ENCODE data around the gene AFF2.

Gene AFF2

DNA sequence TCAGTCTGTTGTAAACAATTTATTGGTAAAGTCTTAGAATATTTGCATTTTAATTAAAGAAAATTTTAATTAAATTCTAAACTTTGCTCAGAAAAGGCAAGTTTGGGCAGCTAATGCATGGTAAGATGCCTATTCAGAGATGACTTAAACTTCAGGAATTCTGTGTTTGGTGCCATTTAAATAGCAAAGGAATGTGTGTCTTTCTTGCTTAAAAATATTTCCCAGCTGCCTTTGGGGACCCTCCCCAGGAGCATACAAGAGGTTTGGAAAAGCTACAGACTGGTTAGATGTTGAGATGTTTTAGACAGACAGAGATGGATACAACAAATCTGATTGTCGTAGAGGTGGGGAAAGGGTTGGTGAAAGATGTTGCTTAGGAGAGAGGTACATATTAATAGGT, 36.5 kb downstream of the AFF2 start:
- DNase-seq (ENCODE audit: low spot score) = no peak

DNA sequence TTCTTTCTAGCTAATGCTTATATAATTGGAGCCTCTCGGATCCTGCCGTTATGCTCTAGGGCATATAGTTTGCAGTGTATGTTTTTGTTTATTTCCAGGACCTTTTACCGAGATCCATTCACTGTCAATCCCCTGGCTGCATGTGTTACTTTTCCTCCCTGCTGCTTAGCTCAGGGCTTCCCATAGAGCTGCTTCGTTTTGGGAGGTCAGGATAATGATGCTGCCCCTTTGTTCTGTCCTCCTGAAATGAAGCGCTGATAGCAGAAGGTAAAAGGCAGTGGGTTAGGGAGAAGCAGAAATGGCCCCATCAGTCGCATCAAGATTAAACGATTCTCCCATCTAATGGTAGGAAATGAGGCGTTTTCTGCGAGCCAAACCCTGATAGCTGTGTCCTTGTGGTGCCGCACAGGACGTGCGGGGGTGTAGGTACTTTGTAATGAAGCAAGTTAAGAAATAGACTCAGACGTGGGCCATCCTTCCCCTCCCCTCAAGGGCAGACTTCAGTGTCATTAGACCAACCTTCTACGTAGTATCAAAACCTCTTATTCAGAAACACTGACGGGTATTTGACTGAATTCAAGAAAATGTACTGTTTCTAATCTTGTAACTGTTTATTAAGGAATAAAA, 37.3 kb downstream of the AFF2 start:
- DNase-seq (ENCODE audit: low spot score) = no peak

DNA sequence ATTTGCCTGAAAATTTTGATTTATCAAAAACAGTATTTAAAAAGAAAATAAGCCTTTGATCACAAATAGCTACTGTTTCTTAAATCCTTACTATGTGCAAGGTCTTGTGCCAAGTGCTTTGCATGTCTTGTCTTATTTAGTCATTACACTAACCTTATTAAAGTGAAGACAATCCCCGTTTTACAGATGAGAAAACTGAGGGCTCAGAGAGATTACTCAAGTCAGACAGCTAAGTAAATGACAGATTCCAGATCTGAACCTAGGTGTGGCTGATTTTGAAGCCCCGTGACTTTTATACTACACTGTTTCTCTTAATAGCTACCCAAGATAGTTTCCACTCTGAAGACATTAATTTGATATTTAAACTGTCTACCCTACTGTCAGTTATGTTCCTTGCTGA, 38.2 kb downstream of the AFF2 start:
- DNase-seq (ENCODE audit: low spot score) = no peak

DNA sequence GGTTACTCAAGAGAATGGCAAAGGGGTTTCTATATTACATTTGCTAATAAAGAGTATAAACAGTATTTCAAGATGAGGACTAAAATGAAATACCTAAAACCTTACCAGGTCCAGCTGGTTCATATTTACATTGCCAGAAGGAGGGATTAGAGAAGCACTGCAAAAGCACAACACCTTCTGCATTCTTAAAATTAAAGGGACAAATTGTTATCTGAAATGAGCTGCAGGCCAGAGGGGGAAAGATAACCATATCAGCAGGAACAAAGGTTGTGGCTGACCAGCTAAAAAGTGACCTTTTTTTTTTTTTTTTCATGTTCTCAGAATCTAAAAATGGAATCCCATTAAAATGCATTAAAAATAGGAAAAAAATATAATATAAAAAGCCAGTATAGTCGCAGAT, 39.7 kb downstream of the AFF2 start:
- DNase-seq (ENCODE audit: low spot score) = no peak

DNA sequence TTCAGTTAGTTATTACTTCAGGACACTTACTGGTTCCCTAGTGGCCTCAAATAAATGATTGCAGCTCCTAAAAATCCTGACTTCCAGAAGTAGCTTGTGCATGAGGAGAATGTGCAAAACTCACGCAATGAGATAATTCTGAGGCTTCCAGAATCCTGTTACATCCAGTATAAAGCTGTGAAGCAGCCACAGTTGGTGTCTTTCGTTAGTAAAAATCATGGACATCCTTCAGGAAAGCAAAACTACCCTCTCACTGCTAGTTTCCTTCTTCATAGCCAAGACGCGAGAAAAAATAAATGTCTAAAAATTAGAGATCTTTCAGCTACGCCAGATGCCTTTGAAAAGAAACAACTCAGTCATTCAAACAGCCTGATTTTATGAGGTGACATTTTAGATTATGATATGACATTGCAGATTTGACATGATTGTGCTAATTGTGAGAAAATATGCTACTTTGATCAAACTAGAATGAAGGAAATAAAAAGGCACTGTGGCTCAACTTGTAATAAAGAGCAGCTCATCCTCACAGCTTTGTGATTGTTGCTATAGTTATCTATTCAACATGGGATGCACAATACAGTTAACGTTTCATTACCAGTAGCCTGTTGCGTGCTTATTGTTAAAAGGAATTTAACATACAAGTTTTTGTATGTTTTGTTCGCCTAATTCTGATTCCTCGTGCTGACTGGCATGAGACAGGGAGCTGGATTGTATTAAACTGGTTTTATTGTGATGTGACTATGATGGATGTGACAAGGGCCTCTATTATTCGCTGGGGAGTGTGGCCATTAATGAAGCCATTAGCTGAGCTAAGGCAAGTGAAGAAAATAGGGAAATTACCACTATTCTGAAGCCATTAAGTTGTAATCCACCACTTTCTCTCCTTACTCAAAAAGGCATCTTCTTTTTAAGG, 40.5 kb downstream of the AFF2 start:
- DNase-seq (ENCODE audit: low spot score) = no peak

DNA sequence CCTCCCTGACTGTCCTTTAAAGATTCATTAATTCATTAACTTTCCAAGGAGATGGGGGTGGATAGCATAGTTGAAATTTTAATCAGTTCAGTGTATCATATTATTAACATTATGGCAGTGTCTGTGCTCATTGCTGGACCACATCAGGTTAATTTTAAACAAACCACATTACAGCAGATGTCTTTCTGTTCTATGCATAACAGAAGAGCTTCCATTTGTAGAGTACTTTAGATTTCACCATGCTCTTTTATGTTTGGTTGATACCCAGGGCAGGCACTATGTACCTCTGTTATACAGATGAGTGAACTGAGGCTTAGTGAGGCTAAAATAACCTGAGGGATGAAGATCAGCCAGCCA, 41.1 kb downstream of the AFF2 start:
- DNase-seq (ENCODE audit: low spot score) = no peak

DNA sequence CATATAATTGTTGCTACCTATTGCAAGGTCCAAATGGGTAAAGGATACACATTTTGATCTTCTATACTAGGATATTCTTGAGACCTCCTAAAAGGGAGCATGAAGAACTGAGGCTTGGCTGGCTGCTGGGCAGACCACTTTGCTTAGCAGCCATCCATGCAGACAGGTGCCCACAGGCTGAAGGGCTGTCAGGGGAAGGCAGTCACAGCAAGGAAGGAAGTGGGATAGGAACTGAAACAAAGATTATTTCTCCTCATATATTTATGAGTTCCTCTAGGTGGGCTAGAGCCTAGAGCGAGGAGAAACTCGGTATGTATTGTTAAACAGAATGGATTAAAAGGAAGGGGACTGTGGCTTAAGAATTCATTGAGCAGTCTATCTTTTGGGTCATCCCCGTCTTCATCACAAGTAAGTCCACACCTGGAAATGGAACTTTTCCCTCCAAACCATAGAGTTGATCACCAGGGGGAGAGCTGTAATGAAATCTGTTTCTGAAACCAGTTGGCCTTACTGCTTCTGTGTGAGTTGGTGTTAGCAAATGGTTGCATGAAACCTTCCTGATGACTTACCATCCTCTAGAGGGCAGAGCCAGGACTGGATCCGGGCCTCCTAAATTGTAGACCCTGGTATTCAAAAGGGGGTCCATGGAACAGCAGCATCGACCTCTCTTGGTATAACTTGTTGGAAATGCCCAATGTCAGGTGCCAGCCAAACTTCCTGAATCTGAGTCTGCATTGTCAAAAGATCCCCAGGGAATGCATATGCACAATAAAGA, 42.3 kb downstream of the AFF2 start:
- no peak for DNase-seq (ENCODE audit: low spot score)

DNA sequence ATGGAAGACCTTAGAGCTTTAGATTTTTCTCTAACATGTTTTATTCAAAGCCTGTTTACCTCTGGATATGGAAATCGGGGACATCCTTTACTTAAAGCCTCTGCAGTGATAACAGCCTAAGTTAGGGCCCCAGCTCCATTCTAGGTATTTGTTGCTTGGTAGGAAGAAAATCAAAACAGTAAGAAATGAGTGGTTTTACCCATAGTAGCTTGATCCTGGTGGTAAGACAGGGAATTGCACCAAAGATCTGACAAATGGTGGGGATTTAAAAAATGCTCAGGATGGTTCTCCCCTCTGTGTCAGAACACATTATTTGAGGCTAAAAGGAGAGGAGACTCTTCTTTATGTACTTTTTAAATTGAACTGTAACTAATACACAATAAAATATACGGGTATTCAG, 52.4 kb downstream of the AFF2 start:
- DNase-seq (ENCODE audit: low spot score) = no peak

DNA sequence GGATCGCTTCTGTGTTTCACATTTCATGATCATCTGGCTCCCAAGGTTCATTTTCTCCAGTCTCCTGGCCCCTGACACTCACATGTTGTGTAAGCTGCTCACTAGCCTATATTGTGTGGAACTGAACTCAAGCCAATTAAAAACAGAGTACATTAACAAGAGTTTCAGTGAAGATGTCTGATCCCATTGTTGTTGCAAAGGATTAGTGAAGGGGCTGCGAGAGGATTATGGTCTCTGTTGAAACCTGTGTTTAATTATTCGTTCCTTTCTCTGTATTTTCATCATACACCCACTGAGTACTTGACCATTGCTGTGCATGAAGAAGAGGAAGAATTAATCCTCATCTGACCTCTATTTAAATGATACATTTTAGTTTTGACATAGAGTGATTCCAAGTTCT, 54.7 kb downstream of the AFF2 start:
- DNase-seq (ENCODE audit: low spot score) = no peak

DNA sequence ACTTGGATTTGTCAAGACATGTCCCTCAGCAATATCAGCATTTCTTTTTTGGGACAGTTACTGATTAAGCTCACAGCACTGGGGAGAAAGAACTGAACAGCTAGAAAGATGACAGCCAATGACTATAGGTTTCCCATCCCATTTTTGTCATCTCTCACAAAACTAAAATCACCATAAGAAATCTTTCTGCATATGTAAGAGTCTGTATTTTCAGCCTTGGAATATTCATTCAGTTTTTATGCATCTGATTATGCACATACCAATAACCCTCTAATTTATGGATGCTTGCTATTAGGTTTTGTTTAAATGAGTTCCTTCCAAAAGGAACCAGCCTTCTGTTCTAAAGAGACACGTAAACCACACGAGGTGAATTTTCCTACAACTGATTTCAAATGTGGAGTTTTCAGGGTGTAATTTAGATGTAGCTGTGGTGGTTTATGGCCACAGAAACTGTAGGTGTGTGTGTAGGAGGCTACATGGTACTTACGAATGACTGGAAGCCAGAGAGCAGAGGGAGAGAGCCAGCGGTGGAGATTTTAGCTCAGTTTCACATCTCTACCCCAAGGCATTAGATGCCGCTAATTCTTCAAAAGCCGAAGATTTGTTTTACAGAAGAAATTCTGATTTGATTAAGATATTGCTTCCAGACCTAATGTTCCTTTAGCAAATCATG, 55.3 kb downstream of the AFF2 start:
- no peak for DNase-seq (ENCODE audit: low spot score)

DNA sequence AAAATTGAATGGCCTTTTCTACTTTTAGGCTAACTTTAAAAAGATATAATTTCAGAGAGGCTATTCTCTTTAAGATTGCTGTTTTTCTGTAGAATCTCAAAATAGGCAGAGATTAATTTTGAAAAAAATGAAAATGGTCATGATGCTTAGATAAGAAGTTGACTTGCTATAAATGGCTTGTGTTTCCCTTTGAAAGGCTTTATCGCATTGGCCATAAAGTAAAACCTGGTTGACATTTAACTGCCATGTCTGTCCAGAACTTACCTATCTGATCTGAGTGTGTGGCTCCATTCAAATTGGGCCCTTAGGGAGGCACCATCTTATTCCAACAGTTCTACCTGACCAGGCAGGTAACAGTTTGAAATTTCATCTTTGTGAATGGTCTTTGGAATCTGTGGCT, 56.1 kb downstream of the AFF2 start:
- DNase-seq (ENCODE audit: low spot score) = no peak

DNA sequence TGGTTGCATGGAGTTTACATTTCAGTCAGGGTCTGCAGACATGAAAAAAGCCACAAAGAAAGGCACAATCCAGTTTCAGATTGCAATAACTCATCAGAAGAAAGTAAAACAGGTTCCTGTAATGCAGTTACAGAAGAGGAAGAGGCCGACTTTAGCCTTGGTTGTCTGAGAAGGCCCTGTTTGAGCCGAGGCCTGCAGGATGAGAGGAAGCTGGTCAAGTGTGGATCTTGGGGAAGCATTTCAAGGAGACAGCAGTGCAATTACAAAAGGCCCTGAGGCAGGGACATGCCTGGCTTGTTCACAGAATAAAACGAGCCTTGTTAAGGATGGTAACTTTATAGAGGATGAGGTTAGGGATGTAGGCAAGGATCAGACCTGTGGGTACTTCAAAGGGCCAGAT, 62.4 kb downstream of the AFF2 start:
- DNase-seq (ENCODE audit: low spot score) = no peak

DNA sequence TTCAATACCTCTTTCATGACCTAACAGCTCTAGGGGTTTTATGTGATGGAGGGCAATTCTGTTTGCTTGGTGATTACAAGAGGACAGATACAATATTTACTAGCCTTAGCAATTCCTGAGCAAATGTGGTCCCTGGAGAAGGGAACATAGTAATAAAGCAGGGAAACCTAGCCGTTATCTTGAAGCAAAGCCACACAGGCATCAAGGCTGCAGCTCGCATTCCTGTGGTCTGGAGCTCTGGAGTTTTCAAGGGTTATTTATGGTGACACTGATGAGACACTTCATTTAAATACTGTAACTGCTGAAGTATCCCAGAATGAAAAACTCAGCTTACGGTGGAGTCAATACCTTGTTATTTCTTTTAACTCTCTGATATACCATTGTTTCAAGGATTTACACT, 66.8 kb downstream of the AFF2 start:
- DNase-seq (ENCODE audit: low spot score) = no peak

DNA sequence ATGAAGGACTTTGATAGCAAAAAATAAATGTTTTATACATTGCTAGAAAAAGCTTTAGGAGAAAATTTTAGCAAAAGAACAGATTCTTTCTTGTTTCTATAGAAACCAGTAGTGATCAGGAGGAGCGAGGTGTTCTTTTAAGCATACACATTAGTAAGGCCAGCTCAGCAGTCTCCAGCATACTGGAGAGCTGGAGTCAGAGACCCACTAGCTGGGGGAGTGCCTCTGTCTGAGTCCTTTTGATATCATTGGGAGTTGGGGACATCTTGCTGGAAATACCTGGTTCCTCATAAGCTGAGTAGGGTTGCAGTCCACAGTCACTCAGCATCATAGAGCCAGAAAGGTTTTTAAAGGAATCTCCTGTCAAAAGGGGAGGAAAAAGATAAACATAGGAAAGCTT, 67.4 kb downstream of the AFF2 start:
- DNase-seq (ENCODE audit: low spot score) = no peak

DNA sequence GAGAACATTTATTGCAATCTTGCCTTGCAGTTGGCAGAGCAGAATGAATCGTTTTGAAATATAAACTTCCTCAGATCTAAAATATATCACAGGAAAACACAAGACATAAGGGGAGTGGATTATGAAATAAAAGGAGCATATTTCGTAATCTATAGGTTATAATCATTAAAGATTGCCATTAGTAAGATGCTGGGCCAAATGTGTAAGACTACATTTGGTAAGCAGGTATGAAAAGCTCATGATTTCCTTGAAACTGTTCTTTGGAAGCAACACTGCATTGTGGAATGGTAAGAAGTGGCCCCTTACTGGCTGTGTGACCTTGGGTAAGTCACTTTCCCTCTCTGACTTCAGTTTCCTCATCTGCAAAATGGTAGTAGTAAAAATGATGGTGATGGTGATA, 68.3 kb downstream of the AFF2 start:
- DNase-seq (ENCODE audit: low spot score) = no peak

DNA sequence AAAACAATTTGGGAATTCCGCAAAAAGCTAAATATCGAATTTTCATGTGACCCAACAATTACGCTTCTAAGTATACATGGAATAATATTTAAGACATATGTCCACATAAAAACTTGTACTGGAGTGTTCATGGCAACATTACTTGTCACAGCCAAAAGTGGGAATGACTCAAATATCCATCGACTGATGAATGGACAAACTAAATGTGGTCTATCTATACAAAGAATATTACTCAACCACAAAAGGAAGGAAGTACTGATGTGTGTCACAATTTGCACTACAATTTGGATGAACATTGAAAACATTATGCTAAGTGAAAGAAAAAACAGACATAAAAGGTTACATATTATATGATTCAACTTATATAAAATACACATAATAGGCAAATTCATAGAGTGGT, 71.9 kb downstream of the AFF2 start:
- DNase-seq (ENCODE audit: low spot score) = no peak

DNA sequence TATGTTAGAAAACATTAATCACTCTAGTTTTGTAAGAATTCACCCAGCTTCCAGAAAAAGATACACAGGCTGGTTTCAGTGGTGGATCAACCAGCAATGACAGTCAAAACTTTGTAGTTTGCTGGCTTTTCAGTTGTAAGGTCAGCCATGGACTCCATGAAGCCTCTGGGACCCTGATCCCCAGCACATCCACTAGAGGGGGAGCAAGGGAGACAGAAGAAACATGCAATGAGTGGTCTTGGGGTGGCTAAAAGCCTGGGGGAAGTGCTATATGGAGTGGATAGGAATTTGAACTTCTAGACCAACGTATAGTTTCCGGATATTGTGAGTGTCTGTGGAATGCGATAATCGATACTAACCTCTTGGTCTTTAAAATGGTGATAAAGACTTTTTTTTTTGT, 72.7 kb downstream of the AFF2 start:
- DNase-seq (ENCODE audit: low spot score) = no peak

DNA sequence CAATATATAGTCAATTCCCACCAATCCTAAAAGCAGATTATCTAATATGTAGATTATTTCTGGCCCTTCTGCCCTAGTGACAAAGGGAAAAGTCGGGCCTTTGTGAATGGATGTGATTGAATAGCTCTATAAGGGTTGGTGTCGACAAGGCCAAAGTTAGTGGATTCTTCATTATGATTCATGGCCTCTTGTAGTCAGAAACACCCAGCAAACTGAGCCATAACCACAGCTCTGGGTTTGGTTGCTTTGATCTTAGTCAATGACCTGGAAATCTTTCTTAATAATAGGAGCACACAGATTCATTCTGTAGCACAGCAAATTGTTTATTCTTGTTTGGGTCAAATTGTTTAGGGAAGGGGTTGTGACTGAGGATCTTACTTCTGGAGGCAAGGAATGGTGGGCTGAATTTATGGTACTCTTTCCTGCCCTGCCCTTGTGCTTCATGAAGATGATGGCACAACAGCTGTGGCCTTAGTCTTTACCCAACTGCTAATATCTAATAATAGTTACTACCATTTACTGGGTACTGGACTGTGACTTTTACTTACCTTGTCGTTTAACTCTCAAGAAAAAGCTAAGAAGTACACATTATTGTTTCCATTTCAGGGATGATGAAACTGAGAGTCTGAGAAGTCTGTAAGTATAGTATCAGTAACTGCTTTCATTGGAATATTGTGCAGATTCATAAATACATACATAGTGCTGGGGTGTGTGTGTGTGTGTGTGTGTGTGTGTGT, 74.0 kb downstream of the AFF2 start:
- DNase-seq (ENCODE audit: low spot score) = no peak

DNA sequence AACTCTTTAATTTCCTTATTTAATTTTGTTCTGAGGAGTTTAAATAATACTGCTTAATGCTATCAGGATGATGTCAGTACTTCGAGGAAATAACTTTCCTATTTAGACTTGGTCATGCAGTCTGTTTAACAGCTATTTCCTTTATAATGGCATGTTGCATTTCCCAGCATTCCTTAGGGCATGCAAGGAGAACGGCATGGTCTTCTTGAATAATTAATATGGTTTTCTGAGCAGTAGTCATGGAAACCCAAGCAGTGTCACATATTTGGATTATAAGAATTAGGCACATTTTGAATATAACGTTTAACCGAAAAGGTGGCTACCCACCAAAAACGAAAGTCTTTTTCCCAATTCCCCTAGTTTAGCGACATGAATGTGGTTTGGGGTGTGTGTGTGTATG, 76.0 kb downstream of the AFF2 start:
- DNase-seq (ENCODE audit: low spot score) = no peak

DNA sequence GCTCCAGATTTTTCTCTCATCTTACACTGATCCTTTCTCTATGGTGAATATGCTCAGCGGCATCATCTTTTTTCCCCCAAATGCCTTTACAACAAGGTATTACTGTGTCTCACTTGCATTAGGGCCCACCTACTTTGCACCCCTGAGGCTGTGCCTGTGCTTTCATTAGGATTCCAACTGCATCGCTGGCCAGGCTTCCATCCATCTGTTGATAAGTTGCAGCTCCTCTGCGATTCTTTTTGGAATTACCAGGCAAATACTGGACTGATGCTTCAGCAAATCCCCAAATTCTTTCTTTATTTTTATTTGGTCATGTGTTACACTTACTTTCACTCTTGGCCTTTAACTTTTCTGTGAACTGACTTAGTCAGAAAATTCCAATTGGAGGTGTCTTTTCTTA, 77.3 kb downstream of the AFF2 start:
- no peak for DNase-seq (ENCODE audit: low spot score)

DNA sequence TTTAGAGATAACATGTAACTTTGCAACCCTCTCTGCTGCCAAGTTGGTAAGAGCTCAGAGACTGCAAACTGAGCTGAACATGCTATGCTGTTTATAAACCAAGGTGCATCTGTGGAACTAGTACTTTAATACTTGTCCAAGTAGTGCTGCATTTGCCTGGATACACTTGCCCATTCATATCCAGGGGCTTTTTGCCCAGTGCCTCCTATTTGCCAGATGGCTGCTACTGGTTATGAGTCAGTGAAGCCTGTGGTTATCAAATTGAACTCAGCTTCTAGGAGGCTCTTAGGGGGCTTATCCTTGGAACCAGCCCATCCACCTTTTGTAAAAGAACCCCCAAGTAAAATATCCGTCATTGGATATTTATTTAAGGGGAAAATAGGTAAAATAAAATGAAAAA, 79.6 kb downstream of the AFF2 start:
- DNase-seq (ENCODE audit: low spot score) = no peak

DNA sequence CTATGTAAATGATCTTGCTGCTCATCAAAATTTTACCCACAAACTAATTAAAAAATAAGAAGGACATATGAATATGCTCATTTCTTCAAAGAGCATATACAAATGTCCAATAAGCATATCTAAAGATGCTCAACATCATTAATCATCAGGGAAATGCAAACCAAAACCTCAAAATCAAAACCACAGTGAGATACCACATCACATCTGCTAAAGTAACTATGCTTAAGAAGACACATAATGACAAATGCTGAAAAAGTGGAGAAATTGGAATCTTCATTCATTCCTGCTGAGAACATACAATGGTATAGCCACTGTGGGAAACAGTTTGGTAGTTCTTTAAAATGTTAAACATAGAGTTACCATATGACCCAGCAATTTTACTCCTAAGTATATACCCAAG, 81.9 kb downstream of the AFF2 start:
- DNase-seq (ENCODE audit: low spot score) = no peak

All from hepatic stellate cell (primary cell).